OCI-LY1 (cell line): ENCODE data around the gene MMP11.

Source experiments
- EZH2 ChIP-seq: fragments of 200-600 bp; sonication (generic), shearing (Covaris generic); IDR thresholded peaks from 2 replicates; pipeline ENCODE4 v1.8.0; 2017; ENCODE audit warnings: borderline replicate concordance, mixed run types, mild to moderate bottlenecking, antibody characterized with exemption, low read length, moderate library complexity, mixed read lengths
- TF ChIP-seq, protein P1 (sequence below): fragments of 200-600 bp; sonication (generic), shearing (Covaris generic); IDR thresholded peaks from 2 replicates; pipeline ENCODE4 v1.5.1; 2017; ENCODE audit warnings: mild to moderate bottlenecking, antibody characterized with exemption, low read length, moderate library complexity, mixed read lengths

- TF ChIP-seq, protein P1, sequence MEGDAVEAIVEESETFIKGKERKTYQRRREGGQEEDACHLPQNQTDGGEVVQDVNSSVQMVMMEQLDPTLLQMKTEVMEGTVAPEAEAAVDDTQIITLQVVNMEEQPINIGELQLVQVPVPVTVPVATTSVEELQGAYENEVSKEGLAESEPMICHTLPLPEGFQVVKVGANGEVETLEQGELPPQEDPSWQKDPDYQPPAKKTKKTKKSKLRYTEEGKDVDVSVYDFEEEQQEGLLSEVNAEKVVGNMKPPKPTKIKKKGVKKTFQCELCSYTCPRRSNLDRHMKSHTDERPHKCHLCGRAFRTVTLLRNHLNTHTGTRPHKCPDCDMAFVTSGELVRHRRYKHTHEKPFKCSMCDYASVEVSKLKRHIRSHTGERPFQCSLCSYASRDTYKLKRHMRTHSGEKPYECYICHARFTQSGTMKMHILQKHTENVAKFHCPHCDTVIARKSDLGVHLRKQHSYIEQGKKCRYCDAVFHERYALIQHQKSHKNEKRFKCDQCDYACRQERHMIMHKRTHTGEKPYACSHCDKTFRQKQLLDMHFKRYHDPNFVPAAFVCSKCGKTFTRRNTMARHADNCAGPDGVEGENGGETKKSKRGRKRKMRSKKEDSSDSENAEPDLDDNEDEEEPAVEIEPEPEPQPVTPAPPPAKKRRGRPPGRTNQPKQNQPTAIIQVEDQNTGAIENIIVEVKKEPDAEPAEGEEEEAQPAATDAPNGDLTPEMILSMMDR = no peak
- TF ChIP-seq EZH2 = no peak
Measured at GRCh38 chr22:23762842-23763578, 9.6 kb upstream of the MMP11 start, which contains the start of gene C22orf15.
